ENCODE measurements around the gene HBS1L. TPM values are rescaled to one million over a fixed set of nuclear protein-coding genes. Genes with fewer than 3 reads are reported as not detected.

HBS1L gene
- total and polyA plus RNA-seq, 2 experiments from 2014 or later: 57.8 to 98.9 TPM

GRCh38 chr6:134943522-134944111 is 111.0 kb downstream of the HBS1L start:
- H3K36me3 ChIP-seq: no peaks in the 10 kb centered on the region
- TF ChIP-seq CTCF (IDR thresholded peaks at IDR 0.05; ENCODE audit: low read depth, low read length): no peak
- no peaks in the 10 kb centered on the region for H3K9me3 ChIP-seq (ENCODE audit: low read depth)
- no peaks in the 10 kb centered on the region for H3K4me1 ChIP-seq (ENCODE audit: low read depth)
- H3K27me3 ChIP-seq: no peaks in the 10 kb centered on the region
- DNase-seq (ENCODE audit: low read depth in 1 of 2, low spot score in 1 of 2): no peak
- H3K27ac ChIP-seq: no peak overlapping the region
- no peak overlapping the region for H3K4me3 ChIP-seq

GRCh38 chr6:134938896-134939295 is 115.7 kb downstream of the HBS1L start:
- DNase-seq (ENCODE audit: low read depth in 1 of 2, low spot score in 1 of 2): no peak
- no peaks in the 10 kb centered on the region for H3K36me3 ChIP-seq
- TF ChIP-seq CTCF (IDR thresholded peaks at IDR 0.05; ENCODE audit: low read depth, low read length): no peak

GRCh38 chr6:134937426-134937825 is 117.2 kb downstream of the HBS1L start:
- H3K4me1 ChIP-seq (ENCODE audit: low read depth): no peaks in the 10 kb centered on the region
- H3K36me3 ChIP-seq: no peaks in the 10 kb centered on the region
- no peak for TF ChIP-seq CTCF (IDR thresholded peaks at IDR 0.05; ENCODE audit: low read depth, low read length)
- DNase-seq (ENCODE audit: low read depth in 1 of 2, low spot score in 1 of 2): no peak
- H3K4me3 ChIP-seq: no peak overlapping the region
- H3K27me3 ChIP-seq: no peaks in the 10 kb centered on the region
- no peaks in the 10 kb centered on the region for H3K9me3 ChIP-seq (ENCODE audit: low read depth)
- H3K27ac ChIP-seq: no peak overlapping the region

More at GRCh38 chr6:134938896-134939295, 115.7 kb downstream of the HBS1L start:
- no peak overlapping the region for H3K4me3 ChIP-seq
- H3K9me3 ChIP-seq (ENCODE audit: low read depth): no peaks in the 10 kb centered on the region
- H3K27me3 ChIP-seq: no peaks in the 10 kb centered on the region
- H3K27ac ChIP-seq: no peak overlapping the region
- no peaks in the 10 kb centered on the region for H3K4me1 ChIP-seq (ENCODE audit: low read depth)

- Histone ChIP-seq H3K4me3 (no peak overlapping the region), H3K4me1 (ENCODE audit: low read depth) (no peaks in the 10 kb centered on the region), H3K36me3 (no peaks in the 10 kb centered on the region), H3K27ac (no peak overlapping the region), H3K27me3 (no peaks in the 10 kb centered on the region), H3K9me3 (ENCODE audit: low read depth) (no peaks in the 10 kb centered on the region)
- TF ChIP-seq CTCF (IDR thresholded peaks at IDR 0.05; ENCODE audit: low read depth, low read length): no peak
- peak in 1 of 2 donors; percentile 57 for DNase-seq (ENCODE audit: low read depth in 1 of 2, low spot score in 1 of 2)
Measured at GRCh38 chr6:134936931-134937330, 117.7 kb downstream of the HBS1L start.

- DNase-seq (ENCODE audit: low read depth in 1 of 2, low spot score in 1 of 2): no peak
- no peaks in the 10 kb centered on the region for H3K9me3 ChIP-seq (ENCODE audit: low read depth)
- H3K36me3 ChIP-seq: no peaks in the 10 kb centered on the region
- H3K4me1 ChIP-seq (ENCODE audit: low read depth): no peaks in the 10 kb centered on the region
- no peak for TF ChIP-seq CTCF (IDR thresholded peaks at IDR 0.05; ENCODE audit: low read depth, low read length)
- no peak overlapping the region for H3K27ac ChIP-seq
- H3K27me3 ChIP-seq: no peaks in the 10 kb centered on the region
- no peak overlapping the region for H3K4me3 ChIP-seq
Measured at GRCh38 chr6:134936476-134936875, 118.1 kb downstream of the HBS1L start.

All from cardiac muscle cell (in vitro differentiated cells and primary cell).